DMS79 treated with DMSO at 0.1 percent for 48 hours (cell line): ENCODE results near the gene PGA3.
"Not testable (repeated sequence)": the region's sequence is repeated elsewhere in the genome, so short reads cannot be mapped to it uniquely, and the experiment has no call there.

Experiments used
- DNase-seq: peaks from one replicate; lab custom pipeline; 2025; lab: John Stamatoyannopoulos, UW

PGA3 gene

DNA sequence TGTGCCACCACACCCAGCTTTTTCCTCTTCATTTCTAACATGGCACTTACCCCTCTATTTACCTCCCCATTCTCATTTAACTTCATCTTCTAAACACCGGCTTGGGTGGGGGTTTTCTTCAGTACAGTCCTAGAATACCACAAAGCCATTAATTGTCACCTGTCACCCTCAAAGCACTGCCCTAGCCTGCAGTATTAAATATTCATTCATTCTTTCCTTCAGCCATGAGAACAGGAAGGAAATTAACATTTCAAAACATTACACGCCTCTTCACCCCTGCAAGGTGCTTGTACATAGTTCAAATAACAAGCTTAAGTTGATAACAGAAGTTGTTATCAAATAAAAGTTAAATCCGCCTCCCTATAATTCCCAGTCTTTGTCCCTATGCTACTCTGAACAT lies 31.4 kb upstream of the PGA3 start:
- no peak for DNase-seq

DNA sequence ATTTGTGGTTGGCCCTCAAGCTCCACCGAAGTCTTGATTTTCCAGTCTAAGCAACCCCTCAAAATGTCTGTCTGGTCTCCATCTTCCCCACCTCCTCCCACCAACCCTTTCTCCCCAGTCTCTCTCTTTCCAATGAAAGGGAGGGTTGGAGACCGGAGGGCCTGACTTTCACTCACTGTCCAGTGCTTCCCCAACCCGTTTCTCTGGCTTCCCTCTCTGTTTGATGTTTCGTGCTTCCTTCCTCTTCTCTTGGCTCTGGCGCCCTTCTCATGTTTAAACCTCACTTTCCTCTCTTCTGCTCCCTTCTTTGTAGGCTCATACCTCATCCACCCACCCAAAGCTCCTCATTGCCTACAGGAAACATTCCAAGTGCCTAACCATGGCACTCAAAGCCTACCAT lies 31.0 kb upstream of the PGA3 start:
- DNase-seq = no peak

DNA sequence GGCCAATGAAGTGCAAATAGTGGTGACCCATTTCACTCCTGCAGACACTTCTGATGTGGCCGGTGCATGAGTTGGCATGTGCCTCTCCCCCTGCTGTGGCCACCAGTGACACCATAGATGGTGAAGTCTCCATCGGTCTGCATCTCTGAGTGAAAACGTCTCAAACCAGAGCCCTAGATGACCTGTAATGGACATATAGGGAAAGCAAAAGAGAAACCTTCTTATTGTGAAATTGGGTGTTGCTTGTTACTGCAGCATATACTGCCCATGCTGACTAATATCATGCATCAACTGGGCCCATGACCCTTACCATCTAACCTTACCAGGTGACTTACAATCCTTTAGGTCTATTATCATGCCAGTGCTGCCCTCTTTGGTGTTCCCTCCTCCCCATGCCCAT lies 30.4 kb upstream of the PGA3 start:
- DNase-seq = no peak

DNA sequence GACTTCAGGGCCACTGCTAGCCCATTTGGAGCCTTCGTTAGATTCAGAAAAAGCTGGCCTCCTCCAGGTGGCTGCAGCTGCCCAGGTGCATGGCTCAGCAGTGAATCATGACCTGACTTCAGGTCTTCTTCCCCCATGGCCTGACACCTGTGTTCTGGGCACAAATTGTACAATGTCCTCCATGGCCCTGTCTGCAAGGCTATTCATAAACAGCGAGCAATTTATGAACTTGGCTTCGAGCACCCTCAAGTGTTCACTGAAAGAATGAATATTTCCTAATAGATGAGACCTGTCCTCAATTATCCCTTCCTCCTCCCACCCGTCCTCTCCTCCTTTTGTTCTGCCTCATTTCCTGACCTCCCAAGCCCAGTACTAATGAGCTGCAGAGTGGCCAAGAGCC lies 29.9 kb upstream of the PGA3 start:
- peak; percentile 8 for DNase-seq

DNA sequence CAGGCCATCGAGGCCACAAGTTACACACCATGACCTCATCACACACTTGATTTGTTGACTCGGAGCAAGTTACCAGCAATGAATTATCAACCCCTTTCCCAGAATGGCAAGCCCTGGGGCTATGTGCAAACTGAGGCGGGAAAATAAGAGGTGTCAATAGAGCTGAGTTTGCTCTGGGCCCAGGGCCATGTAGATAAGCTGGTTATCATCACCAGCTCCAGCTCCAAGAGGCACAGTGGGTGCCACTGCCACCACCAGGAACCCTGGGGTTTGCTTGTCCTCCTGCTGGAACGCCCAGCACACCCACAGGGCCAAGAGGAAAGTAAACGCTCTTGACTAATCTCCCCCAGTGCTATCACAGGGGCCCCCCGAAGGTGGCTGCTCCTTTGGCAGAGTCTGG lies 29.0 kb upstream of the PGA3 start:
- no peak for DNase-seq

DNA sequence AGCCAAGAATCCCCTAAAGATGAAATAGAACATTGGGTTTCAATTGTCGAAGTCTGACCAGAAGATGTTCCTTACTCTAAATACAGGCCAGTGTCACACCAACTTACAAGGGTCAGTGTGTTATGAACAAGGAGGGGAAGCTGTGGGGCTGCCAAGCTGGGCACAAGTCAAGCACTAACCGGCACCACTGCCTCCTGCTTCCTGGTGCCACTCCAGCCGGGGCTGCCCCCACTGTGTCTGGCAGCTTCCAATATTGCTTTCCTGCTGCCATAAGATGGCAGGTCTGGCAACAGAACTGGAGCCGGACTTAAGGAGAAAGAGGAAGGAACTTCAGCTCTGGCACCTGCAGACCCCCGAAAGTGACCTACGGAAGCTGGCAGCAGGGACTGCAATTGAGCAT lies 28.4 kb upstream of the PGA3 start:
- no peak for DNase-seq

DNA sequence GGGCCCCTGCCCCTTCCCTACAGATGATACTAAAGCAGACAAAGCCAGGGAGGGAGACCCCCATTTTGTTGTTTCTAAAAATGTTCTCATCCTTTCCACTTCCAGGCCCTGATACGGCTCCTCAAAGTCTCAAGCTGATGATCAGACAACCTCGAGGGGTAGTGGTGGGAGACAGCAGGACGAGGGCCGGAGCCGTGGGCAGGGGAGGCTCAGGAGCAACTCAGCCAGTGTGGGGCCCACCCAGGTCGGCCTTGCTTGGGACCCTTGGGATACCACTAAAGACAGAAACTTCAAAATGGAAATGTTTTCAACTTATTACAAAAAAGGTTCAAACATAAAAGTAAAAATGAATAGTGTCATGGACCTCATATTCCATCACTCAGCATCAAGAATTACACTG lies 26.9 kb upstream of the PGA3 start:
- no peak for DNase-seq

DNA sequence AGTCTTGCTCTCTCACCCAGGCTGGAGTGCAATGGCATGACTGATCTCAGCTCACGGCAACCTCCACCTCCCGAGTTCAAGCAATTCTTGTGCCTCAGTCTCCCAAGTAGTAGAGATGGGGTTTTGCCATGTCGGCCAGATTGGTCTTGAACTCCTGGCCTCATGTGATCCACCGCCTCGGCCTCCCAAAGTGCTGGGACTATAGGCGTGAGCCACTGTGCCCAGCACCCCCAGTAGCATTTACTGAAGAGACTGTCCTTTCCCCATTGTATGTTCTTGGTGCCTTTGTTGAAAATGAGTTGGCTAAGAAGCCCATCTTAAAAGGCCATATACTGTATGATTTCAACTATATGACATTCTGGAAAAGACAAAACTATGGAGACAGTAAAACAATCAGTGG lies 23.1 kb upstream of the PGA3 start:
- DNase-seq = not testable (repeated sequence)

DNA sequence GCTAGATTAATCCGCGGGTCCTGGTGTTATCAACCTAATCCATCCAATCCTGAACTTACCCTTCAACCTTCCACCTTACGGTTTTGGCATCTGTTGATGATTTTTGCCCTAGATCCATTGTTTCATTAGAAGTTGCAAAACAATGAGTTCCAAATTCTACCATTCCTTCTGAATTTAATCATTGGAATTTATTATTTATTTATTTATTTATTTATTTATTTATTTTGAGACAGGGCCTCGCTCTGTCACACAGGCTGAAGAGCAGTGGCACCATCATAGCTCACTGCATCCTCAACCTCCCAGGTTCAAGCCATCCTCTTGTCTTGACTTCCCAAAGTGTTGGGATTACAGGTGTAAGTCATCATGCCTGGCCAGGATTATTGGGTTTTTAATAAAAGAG lies 21.8 kb upstream of the PGA3 start:
- DNase-seq = no peak

DNA sequence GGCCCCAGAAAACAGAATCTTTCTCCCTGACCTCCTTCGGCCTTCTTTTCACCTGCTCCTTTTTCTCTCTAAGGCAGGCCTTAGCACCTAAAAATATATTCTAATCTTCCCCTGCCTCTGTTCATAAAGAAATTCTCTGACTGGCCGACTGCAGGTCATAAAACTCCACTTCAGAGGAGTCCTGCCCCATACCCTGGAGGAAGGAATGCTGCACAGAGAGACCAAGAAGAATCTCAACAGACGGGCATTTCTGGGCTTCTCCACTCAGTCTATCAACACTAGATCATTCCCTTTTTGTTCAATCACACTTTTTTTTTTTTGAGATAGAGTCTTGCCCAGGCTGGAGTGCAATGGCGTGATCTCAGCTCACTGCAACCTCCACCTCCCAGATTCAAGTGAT lies 19.7 kb upstream of the PGA3 start:
- DNase-seq = no peak

DNA sequence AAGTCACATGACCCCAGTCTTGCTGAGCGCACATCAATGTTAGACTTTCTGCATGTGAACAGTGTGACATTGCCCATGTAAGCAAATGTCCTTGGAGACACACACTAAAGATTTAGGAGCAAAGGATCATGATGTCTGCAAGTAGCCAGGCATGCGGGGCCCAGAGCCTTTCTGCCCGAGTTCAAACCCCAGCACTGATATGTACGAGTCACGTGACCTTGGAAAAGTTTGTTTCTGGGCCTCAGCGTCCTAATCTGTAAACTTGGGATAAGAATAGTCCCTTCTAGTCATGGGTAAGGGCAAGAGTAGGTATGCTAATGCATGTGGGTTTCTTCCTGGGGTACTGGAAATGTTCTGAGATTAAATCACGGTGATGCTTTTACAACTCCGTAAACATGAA lies 16.8 kb upstream of the PGA3 start:
- no peak for DNase-seq

DNA sequence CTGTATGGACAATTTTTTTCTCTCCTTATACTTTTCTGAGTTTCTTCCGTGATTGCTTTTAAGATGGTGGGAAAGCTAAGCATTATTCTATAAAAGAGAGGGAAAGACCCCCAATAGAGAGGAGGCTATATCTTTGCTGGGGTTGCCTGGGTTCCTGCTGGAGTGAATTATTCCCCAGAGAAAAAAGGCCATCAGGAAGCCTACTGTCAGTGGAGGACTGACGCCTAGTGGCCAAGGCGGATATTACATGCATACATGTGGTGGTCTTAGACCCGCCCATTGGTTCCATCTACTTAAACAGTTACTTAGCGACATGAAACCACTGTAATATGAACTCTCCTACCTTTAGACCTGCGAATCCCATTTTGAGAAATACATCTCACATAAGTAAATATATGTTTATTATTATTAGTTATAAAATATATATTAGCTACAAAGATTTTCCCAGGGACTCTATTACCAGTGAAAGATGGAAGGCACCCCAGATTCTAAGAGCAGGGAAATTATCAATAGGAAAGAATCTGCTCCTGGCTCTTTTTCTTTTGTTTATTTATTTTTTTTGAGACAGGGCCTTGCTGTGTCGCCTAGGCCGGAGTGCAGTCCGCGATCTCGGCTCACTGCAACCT lies 15.7 kb upstream of the PGA3 start:
- peak; percentile 89 for DNase-seq

DNA sequence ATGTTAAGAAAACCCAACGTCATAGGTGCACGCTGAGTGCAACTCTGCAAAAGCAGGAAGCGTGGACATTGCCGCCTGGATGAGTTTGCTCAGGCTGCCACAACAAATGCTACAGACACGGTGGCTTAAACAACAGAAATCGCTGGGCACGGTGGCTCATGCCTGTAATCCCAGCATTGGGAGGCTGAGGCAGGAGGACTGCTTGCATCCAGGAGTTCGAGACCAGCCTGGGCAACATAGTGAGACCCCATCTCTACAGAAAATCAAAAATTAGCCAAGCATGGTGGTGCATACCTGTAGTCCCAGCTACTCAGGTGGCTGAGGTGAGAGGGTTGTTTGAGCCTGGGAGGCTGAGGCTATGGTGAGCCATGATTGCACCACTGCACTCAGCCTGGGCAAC lies 13.4 kb upstream of the PGA3 start:
- no peak for DNase-seq

DNA sequence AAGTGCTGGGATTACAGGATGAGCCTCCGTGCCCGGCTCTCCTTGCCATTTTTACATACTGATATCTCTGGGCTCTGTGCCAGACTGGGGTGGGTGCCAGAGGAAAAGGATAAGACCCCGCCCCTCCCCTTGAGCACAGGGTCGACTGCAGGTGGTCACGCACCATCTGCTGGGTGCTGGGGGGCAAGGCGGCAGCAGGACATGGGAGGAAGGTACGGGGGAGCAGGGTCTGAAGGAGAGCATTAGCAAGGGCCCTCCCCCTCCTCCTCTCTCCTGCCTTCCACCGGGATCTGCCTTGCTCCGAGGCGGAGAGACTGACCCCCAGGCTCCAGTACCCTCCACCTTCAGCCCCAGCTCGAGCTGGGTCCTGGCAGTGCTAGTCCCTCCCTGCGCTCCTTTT lies 9.7 kb upstream of the PGA3 start:
- peak; percentile 44 for DNase-seq

DNA sequence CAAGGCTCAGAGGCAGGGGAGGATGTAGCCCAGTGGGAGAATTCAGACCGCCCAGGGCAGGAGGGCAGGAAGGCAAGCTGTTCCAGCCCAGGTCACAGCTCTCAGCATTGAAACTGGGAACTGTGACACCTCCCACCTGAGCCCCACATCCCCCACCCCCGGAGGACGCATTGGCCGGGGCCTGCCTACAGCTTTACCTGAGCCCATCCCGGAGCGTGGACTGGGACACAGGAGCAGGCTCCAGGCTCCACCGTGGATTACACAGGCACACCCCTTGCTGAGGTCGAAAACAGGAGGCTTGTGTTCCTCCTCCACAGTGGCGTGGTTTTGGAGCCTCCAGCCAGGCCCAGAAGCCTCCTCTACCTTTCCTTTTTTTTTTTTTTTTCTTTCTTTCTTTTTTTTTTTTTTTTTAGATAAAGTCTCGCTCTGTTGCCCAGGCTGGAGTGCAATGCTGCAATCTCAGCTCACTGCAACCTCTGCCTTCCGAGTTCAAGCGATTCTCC lies 9.1 kb upstream of the PGA3 start:
- DNase-seq = no peak

DNA sequence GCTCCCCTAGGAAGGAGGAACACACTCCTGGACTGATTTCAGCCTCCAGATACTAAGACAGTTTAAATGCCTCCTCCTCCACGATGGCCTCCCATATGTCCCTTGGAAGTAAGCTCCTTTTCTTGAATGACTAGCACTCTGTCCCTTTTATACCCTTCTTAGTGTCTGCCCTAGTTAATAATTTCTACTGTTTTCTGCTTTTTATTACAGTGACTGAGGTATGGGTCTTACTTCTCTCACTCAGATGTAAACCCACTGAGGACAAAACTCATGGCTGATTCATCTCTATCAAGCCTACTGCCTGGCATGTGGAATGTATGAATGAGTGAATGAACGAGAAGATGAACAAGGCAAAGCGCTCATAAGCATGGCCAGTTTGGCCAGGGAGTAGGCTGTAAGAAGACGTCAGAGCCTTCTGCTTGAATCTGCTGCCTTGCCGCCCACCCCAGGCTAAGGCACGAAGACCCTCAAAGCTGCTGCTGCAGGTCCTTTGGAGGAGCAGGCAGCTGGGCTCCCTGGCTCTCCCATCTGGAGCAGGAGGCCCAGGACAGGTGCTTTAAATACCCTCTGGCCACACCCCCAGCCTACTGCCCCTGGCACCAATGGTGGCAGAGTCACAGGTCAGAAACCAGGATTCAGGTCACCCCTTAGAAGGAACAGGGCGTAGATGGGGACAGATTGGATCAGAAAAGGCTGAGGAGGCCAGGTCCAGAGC lies 8.2 kb upstream of the PGA3 start:
- no peak for DNase-seq

DNA sequence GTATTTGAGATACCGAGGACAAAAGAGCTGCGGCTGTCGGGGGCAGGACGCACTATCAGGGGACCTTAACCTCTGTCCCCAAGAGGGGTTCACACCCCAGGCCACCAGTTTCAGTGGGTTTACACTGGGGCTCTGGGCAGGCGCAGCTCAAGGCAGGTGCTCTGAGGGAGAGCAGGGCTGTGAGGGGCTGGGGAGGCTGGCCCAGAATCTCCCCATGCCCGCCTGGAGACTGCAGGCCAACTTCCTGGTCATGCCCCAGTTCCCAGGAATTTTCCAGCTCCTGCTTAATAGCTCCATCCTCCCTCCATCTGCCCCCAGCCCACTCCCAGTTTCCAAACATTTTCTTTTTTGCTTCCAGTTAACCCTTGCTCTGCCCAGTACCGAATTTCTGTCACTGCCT lies 7.6 kb upstream of the PGA3 start:
- DNase-seq = no peak

DNA sequence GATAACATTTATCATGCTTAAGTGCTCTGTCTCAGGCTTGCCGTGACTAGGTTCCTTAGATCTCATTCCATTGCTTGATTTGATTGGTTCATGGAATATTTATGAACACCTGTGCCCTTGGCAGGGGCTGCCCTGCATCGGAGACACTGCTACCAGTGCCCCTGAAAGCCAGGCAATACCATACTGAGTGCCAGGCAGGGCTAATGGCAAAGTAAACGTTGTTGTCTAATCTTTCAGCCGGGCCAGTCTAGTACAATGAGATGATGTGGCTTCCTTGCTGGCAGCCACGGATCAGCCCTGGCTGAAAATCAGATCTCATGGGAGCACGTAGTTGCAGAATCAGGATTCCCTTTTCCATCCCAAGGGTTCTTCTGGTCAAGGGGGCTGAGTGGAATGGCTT lies 5.0 kb upstream of the PGA3 start:
- DNase-seq = no peak

DNA sequence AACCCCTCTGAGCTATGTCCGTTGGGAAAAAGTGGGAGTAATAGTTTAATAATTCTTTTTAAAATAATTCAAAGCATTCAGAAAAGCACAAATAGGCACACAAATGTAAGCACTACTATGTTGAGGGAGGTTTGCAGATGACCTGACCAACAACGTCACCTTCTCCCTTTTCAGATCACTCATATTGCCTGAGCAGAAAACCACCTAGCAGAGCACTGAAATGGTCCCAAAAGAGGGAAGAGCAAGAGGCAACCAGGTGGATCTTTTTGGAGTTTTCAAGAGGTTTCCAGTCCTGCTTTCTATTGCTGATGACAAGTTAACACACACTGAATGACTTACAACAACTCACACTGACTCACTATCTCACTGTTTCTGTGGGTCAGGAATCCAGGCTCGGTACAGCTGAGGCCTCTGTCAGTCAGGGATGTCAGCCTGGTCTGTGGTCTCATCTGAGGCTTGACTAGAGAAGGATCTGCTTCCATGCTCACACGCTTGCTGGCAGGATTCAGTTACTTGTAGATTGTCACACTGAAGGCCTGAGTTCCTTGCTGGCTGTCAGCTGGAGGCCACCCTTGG lies 4.3 kb upstream of the PGA3 start:
- no peak for DNase-seq

DNA sequence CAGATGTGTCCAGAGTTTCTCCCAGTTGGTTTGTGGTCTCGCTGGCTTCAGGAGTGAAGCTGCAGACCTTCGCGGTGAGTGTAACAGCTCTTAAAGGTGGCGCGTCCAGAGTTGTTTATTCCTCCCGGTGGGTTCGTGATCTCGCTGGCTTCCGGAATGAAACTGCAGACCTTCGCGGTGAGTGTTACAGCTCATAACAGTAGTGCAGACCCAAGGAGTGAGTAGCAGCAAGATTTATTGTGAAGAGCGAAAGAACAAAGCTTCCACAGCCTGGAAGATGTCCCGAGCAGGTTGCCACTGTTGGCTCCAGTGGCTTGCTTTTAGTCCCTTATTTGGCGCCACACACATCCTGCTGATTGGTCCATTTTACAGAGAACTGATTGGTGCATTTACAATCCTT lies 1.8 kb upstream of the PGA3 start:
- DNase-seq = no peak

DNA sequence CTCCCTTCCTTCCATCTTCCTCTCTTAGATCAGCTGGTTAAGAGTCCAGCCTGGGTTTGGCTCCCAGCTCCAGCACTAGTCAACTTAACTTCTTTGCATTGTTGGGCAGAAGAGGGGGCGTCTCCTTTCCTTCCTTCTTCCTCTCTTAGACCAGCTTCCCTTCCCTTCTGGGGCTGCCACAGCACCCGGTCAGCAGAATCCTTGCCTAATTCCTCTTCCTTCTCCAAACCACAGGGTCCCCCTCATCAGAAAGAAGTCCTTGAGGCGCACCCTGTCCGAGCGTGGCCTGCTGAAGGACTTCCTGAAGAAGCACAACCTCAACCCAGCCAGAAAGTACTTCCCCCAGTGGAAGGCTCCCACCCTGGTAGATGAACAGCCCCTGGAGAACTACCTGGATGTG lies 558 bp downstream of the PGA3 start:
- DNase-seq = not testable (repeated sequence)

DNA sequence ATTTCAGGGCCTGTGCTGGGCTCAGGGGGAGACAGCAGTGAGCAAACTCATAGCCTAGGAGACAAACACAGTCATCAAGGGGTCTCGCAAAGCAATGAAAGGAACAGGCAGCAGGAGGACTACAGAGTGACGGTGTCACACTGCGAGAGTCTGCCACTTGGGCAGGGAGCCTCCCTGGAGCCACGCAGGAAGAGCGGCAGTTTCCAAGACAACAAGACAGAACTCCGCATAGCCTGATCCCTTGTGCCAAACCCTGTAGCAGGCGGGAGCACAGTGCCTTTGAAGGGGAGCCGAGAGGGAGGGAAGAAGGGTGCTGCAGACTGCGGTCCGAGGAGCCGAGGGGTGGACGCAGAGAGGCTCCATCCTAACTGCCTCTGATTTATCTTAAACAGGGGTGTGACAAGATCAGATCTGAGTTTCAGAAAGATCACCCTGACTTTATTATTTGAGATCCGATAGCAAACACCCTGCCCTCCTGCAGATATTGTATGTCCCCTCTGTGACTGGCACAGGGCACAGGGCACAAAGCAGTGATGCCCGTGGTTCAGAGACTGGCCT lies 1.3 kb downstream of the PGA3 start:
- DNase-seq = not testable (repeated sequence)

DNA sequence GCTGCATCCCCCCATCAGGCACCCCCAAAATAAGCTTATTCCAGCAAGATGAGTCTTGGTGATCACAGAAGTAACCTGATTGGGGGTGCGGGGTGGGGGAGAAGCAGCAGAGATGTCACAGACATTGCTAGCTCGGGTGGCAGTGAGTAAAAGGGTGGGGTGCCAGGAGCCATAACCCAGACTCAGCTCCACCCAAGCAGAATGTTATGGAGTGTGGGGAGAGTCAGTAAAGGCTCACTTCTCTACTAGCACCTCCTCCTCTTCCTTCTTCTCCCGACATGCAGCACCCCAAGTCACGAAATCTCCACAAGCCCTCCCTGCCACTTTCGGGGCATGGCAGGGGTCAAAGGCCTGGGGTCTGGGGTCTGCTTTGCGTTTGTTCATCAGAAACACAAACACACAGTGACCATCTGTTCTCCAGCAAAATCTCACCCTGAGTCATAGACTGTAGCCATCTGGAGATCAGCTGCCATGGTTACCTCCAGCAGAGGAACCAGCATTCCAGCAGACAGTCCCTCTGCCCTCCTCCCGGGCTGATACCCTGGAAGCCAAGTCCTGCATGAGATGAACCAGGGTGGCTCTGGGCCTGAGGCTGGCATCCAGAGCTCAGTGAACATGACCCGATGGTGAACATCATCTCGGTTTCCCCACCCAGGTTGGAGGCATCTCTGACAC lies 4.5 kb downstream of the PGA3 start:
- not testable (repeated sequence) for DNase-seq
